GM21515 (cell line): Measurements from ENCODE around the gene KHK.

Source experiments
- ATAC-seq: cut with Tn5 transposase; IDR thresholded peaks from one replicate; pipeline ENCODE4 v1.9.1; 2021; ENCODE audit not compliant: unreplicated experiment

Gene KHK

GRCh38 chr2:27080603-27080936 lies 6.0 kb upstream of the KHK start:
- ATAC-seq = no peak

- no peak for ATAC-seq
These were observed 4.4 kb upstream of the KHK start for GRCh38 chr2:27081984-27082772.

GRCh38 chr2:27082773-27083409 lies 3.7 kb upstream of the KHK start:
- ATAC-seq = no peak

- no peak for ATAC-seq
These were observed 2.9 kb upstream of the KHK start for GRCh38 chr2:27083410-27084296.

- ATAC-seq = no peak
These were observed 2.1 kb upstream of the KHK start for GRCh38 chr2:27084297-27085061.

- no peak for ATAC-seq
These were observed 1.4 kb upstream of the KHK start for GRCh38 chr2:27085062-27085672.

GRCh38 chr2:27085673-27086089 lies 891 bp upstream of the KHK start:
- ATAC-seq = peak; percentile 1

GRCh38 chr2:27086090-27086723 lies 365 bp upstream of the KHK start:
- ATAC-seq = peak; percentile 77

GRCh38 chr2:27087823-27088410 lies 1.3 kb downstream of the KHK start:
- ATAC-seq = no peak

GRCh38 chr2:27088634-27089033 lies 2.1 kb downstream of the KHK start:
- no peak for ATAC-seq

GRCh38 chr2:27089111-27089954 lies 2.8 kb downstream of the KHK start:
- no peak for ATAC-seq

- no peak for ATAC-seq
These were observed 5.4 kb downstream of the KHK start for GRCh38 chr2:27091746-27092695.

GRCh38 chr2:27092696-27093429 lies 6.3 kb downstream of the KHK start:
- no peak for ATAC-seq

GRCh38 chr2:27093430-27094352 lies 7.1 kb downstream of the KHK start:
- ATAC-seq = no peak

GRCh38 chr2:27094353-27094984 lies 7.9 kb downstream of the KHK start:
- no peak for ATAC-seq

GRCh38 chr2:27095427-27095744 lies 8.8 kb downstream of the KHK start:
- ATAC-seq = no peak
